Astrocyte (in vitro differentiated cells and primary cell): ENCODE measurements around the gene CSMD2. TPM values are rescaled to one million over a fixed set of nuclear protein-coding genes. Genes with fewer than 3 reads are reported as not detected.

Source experiments
- DNase-seq: peaks from one replicate; pipeline ENCODE4 v3.0.0-alpha.2; 2010; ENCODE audit warnings: low read depth
- FAIRE-seq: peaks from 2 replicates; lab custom pipeline; 2011; peaks lifted over from hg19 to GRCh38; lab: Jason Lieb, UNC
- H2AFZ ChIP-seq: 2 replicates; pipeline ENCODE4 v1.6.0; 2012; ENCODE audit warnings: low read depth, low read length, inconsistent platforms
- H3K27ac ChIP-seq: 2 replicates; pipeline ENCODE4 v1.5.1; 2011; ENCODE audit warnings: low read depth, low read length, inconsistent platforms
- H3K27me3 ChIP-seq: 2 replicates; pipeline ENCODE4 v1.6.0; 2011; ENCODE audit warnings: low read length, inconsistent platforms; ENCODE audit not compliant: insufficient read depth
- H3K36me3 ChIP-seq: 2 replicates; pipeline ENCODE4 v1.5.1; 2011; ENCODE audit warnings: low read length, inconsistent platforms; ENCODE audit not compliant: insufficient read depth
- H3K4me1 ChIP-seq: 2 replicates; pipeline ENCODE4 v1.5.1; 2011; ENCODE audit warnings: low read length, inconsistent platforms; ENCODE audit not compliant: insufficient read depth
- H3K4me2 ChIP-seq: 2 replicates; pipeline ENCODE4 v1.6.0; 2012; ENCODE audit warnings: low read length, inconsistent platforms
- H3K4me3 ChIP-seq: 2 replicates; pipeline ENCODE4 v1.5.1; 2011; ENCODE audit warnings: low read depth, mild to moderate bottlenecking, low read length, inconsistent platforms; ENCODE audit not compliant: insufficient read depth
- H3K79me2 ChIP-seq: 2 replicates; pipeline ENCODE4 v1.6.0; 2012; ENCODE audit warnings: mild to moderate bottlenecking, low read length, inconsistent platforms; ENCODE audit not compliant: insufficient read depth
- H3K9ac ChIP-seq: 2 replicates; pipeline ENCODE4 v1.6.0; 2012; ENCODE audit warnings: mild to moderate bottlenecking, low read length, inconsistent platforms
- H3K9me3 ChIP-seq: 2 replicates; pipeline ENCODE4 v1.5.1; 2012; ENCODE audit warnings: low read depth, mild to moderate bottlenecking, low read length, inconsistent platforms; ENCODE audit not compliant: insufficient read depth
- H4K20me1 ChIP-seq: 2 replicates; pipeline ENCODE4 v1.6.0; 2012; ENCODE audit warnings: low read length, inconsistent platforms; ENCODE audit not compliant: insufficient read depth
- H3K27ac Mint-ChIP-seq: one replicate; pipeline ENCODE4 v1.8.0; 2021; ENCODE audit warnings: mild to moderate bottlenecking, mixed read lengths; ENCODE audit not compliant: unreplicated experiment
- H3K27me3 Mint-ChIP-seq: one replicate; pipeline ENCODE4 v1.8.0; 2021; ENCODE audit warnings: low read depth, mixed read lengths; ENCODE audit not compliant: unreplicated experiment
- H3K36me3 Mint-ChIP-seq: one replicate; pipeline ENCODE4 v1.8.0; 2021; ENCODE audit warnings: low read depth, mixed read lengths; ENCODE audit not compliant: unreplicated experiment
- H3K4me1 Mint-ChIP-seq: one replicate; pipeline ENCODE4 v1.8.0; 2021; ENCODE audit warnings: low read depth, mixed read lengths; ENCODE audit not compliant: unreplicated experiment
- H3K4me3 Mint-ChIP-seq: one replicate; pipeline ENCODE4 v1.8.0; 2021; ENCODE audit warnings: mild to moderate bottlenecking, moderate library complexity, mixed read lengths; ENCODE audit not compliant: unreplicated experiment
- H3K9me3 Mint-ChIP-seq: one replicate; pipeline ENCODE4 v1.8.0; 2021; ENCODE audit warnings: mild to moderate bottlenecking, mixed read lengths; ENCODE audit not compliant: unreplicated experiment
- EZH2 ChIP-seq: IDR thresholded peaks from 2 replicates; pipeline ENCODE4 v1.6.1; 2012; ENCODE audit warnings: mild to moderate bottlenecking, low read length, inconsistent platforms; ENCODE audit not compliant: insufficient read depth
- total RNA-seq: library from RNA; stranded (reverse); gene quantifications from 2 replicates; pipeline ENCODE4 v1.2.1, GENCODE V29; 2021
- TF ChIP-seq, protein P1 (sequence below): IDR thresholded peaks from 2 replicates; pipeline ENCODE4 v1.5.1; 2011; ENCODE audit warnings: low read depth, mild to moderate bottlenecking, inconsistent platforms, low read length, moderate library complexity; ENCODE audit not compliant: insufficient read depth

Gene CSMD2
- total RNA-seq, 1 donor from 2014 or later: 11.1 TPM

DNA sequence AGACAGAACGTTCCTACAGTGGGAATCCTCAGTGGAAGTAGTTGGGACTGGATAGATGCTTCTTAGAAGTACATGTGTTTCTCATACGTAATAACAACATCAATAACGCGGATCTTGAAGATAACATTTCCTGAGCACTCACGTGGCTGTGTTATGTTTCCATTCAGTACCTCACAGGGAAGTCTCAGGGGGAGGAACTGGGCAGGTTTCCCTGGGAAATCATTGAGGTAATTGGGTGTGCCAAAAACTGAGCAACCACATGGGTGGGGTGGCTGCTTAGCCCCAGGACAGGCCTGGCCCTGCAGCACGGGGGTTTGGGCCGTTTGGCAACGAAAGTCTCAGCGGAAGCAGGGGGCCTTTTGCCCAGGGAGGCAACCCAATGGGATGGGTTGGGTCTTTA, 558.8 kb downstream of the CSMD2 start:
- H3K9me3 Mint-ChIP-seq: peaks cover 7% of the 10 kb centered on the region

DNA sequence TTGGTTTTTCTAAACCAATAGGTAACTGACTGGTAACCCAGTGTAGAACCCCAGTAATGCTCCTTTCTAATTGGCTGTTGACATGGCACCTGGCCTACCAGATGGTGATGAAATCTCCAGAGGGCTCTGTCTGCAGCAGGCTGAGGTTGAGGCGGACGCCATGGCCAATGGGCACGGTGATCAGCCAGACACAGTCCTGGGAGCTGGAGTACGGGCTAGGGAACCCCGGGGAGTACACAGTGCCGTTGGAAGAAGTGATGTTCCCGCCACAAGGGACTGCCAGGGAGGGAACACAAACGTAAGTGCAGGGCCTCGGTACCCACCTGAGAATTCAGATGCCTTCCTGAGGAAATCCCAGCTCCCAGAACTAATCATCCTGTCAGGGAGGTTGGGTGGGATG, 562.8 kb downstream of the CSMD2 start:
- H2AFZ ChIP-seq: no peak overlapping the region
- Mint-ChIP-seq H3K4me1 (no peaks in the 10 kb centered on the region), H3K27ac (no peak overlapping the region), H3K4me3 (no peak overlapping the region), H3K27me3 (peaks cover 19% of the 10 kb centered on the region), H3K9me3 (peaks cover 7% of the 10 kb centered on the region), H3K36me3 (peaks cover 32% of the 10 kb centered on the region)
- no peak overlapping the region for H3K4me2 ChIP-seq
- H3K36me3 ChIP-seq: peaks cover 4% of the 10 kb centered on the region
- no peak overlapping the region for H3K4me3 ChIP-seq
- H4K20me1 ChIP-seq: no peaks in the 10 kb centered on the region
- H3K4me1 ChIP-seq: no peaks in the 10 kb centered on the region
- H3K9ac ChIP-seq: no peak overlapping the region
- no peaks in the 10 kb centered on the region for H3K27me3 ChIP-seq
- H3K27ac ChIP-seq: no peak overlapping the region
- DNase-seq (no peak), FAIRE-seq (no peak)
- no peaks in the 10 kb centered on the region for H3K79me2 ChIP-seq
- TF ChIP-seq, protein P1, sequence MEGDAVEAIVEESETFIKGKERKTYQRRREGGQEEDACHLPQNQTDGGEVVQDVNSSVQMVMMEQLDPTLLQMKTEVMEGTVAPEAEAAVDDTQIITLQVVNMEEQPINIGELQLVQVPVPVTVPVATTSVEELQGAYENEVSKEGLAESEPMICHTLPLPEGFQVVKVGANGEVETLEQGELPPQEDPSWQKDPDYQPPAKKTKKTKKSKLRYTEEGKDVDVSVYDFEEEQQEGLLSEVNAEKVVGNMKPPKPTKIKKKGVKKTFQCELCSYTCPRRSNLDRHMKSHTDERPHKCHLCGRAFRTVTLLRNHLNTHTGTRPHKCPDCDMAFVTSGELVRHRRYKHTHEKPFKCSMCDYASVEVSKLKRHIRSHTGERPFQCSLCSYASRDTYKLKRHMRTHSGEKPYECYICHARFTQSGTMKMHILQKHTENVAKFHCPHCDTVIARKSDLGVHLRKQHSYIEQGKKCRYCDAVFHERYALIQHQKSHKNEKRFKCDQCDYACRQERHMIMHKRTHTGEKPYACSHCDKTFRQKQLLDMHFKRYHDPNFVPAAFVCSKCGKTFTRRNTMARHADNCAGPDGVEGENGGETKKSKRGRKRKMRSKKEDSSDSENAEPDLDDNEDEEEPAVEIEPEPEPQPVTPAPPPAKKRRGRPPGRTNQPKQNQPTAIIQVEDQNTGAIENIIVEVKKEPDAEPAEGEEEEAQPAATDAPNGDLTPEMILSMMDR: no peak
- no peak for TF ChIP-seq EZH2
- H3K9me3 ChIP-seq: no peaks in the 10 kb centered on the region

More for the DNA sequence above, 558.8 kb downstream of the CSMD2 start:
- H4K20me1 ChIP-seq: no peaks in the 10 kb centered on the region
- H3K36me3 Mint-ChIP-seq: peaks cover 23% of the 10 kb centered on the region
- no peak overlapping the region for H3K4me3 ChIP-seq
- H3K27ac Mint-ChIP-seq: no peak overlapping the region
- peaks cover 18% of the 10 kb centered on the region for H3K27me3 Mint-ChIP-seq
- no peak for DNase-seq
- no peak overlapping the region for H3K4me3 Mint-ChIP-seq
- H3K4me1 Mint-ChIP-seq: no peaks in the 10 kb centered on the region
- no peak overlapping the region for H3K27ac ChIP-seq
- no peak overlapping the region for H2AFZ ChIP-seq
- no peak for FAIRE-seq
- no peak overlapping the region for H3K9ac ChIP-seq
- no peaks in the 10 kb centered on the region for H3K36me3 ChIP-seq
- no peaks in the 10 kb centered on the region for H3K9me3 ChIP-seq
- H3K4me1 ChIP-seq: no peaks in the 10 kb centered on the region
- no peaks in the 10 kb centered on the region for H3K79me2 ChIP-seq
- TF ChIP-seq, protein P1: no peak
- no peak for TF ChIP-seq EZH2
- no peaks in the 10 kb centered on the region for H3K27me3 ChIP-seq
- no peak overlapping the region for H3K4me2 ChIP-seq

DNA sequence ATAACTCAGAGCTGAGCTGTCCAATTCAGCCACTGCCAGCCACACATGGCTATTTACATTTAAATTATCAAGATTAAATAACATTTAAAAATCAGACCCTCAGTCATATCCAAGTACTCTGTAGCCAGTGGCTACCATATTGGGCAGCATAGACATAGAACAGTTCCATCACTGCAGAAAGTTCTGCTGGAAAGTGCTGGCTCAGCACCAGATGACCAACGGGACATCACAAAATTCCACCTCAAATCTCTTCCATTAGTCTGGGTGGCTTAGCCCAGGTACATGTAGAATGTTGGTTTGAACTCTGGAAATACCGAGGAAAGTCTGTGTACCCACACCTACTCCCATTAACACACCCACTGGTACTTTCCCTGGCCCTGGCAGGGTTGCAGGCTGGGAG, 563.3 kb downstream of the CSMD2 start:
- peaks cover 30% of the 10 kb centered on the region for H3K36me3 Mint-ChIP-seq
- no peak overlapping the region for H3K4me3 Mint-ChIP-seq
- Histone ChIP-seq H3K27me3 (no peaks in the 10 kb centered on the region), H3K4me3 (no peak overlapping the region), H3K4me2 (no peak overlapping the region), H2AFZ (no peak overlapping the region), H3K79me2 (no peaks in the 10 kb centered on the region), H4K20me1 (no peaks in the 10 kb centered on the region), H3K4me1 (no peaks in the 10 kb centered on the region), H3K27ac (no peak overlapping the region), H3K36me3 (peaks cover 4% of the 10 kb centered on the region), H3K9me3 (no peaks in the 10 kb centered on the region), H3K9ac (no peak overlapping the region)
- H3K4me1 Mint-ChIP-seq: no peaks in the 10 kb centered on the region
- DNase-seq (no peak), FAIRE-seq (no peak)
- peaks cover 7% of the 10 kb centered on the region for H3K9me3 Mint-ChIP-seq
- no peak overlapping the region for H3K27ac Mint-ChIP-seq
- no peak for TF ChIP-seq EZH2
- TF ChIP-seq, protein P1: no peak
- peaks cover 17% of the 10 kb centered on the region for H3K27me3 Mint-ChIP-seq
